Activated naive CD4-positive, alpha-beta T cell (primary cell): Measurements from ENCODE around the gene LRPAP1.

Experiments
- DNase-seq, 4 experiments: peaks; one replicate each; lab custom pipeline; 2025; lab: John Stamatoyannopoulos, UW

LRPAP1 gene

DNA sequence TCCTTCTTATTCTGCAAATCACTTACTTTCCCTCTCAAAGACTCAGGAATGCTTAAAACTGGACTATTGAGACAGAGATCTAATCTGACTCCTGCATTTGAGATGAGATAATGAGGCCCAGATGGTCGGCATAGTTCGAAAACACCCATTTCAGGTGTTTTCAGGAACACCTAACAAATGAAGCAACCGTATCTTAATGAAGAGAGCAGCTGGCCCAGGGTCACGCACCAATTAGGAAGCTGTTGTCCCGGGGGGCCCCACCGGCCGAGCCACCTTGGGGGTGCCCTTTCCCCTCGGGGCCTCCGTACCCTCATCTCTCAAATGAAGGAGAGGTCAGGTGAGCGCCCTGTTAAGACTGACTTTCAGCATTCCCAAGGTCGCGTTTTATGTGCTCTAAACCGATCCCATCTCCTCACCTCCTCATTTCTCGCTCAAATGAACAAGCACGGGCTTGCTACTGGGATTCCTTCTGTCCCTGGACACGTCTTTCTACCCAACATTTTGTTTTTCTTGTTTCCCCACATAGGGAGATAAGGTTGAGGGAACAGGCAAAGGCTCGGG lies 824 bp downstream of the LRPAP1 start:
- no peak for DNase-seq

- DNase-seq: no peak
Measured at GRCh38 chr4:3530663-3531254, 1.5 kb downstream of the LRPAP1 start.

GRCh38 chr4:3530051-3530450 lies 2.2 kb downstream of the LRPAP1 start:
- no peak for DNase-seq

DNA sequence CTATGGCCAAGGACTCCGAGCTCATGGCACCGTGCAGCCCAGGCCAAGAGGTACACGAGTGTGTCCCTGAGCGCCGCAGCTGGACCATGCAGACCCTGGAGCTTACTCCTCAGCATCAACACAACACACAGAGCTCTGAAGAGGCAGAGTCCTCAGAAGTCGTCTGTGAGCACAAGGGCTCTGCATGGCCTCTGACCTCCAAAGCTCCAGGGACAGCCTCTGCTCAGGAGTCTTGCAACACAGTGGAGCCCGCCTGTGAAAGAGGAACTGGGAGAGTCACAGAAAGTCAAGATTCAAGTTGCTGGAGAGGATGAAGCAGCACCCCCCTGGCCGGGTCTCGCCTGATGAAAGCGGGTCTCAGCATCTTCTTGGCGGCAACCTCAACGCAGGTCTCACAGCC lies 2.9 kb downstream of the LRPAP1 start:
- no peak for DNase-seq

- DNase-seq: no peak
Measured at GRCh38 chr4:3527914-3528876, 4.0 kb downstream of the LRPAP1 start.

DNA sequence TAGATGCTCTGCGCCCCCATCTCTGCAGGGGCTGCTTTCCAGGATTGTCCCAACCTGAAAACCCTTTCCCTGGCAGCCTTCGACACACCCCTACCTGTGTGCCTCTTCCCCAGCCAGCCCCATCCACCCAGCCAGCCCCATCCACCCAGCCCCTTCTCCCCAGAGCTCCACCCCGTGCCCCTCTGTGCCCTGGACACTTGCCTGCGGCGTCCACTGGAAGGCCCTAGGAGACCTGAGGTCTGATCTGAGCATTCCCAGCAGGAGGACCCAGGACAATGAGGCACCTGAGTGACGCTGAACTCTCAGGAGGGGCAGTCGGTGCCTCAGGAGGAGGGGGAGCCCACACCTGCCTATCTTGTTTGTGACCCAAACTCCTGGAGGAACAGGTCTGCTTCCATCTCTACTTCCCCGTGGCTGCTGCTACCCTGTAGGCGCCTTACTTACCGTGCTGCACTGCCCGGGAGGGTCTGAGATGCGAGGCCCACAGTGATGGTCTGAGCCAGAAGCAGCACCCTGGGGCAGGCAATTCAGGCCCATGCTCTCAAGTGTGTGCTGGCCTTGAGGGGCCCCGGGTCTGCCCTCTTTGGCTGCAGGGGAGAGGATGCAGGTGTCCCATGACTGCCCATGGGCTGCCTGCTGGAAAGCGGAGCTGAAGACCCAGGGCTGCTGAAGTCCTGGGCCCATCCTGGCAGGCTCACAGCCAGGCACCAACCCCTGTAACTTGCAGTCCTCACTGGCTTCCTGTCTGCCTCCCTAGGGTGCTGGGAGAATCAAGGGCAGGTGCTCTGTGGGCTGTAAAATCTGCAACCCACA lies 4.9 kb downstream of the LRPAP1 start:
- no peak for DNase-seq

- DNase-seq: no peak
Measured at GRCh38 chr4:3526456-3526855, 5.8 kb downstream of the LRPAP1 start.

DNA sequence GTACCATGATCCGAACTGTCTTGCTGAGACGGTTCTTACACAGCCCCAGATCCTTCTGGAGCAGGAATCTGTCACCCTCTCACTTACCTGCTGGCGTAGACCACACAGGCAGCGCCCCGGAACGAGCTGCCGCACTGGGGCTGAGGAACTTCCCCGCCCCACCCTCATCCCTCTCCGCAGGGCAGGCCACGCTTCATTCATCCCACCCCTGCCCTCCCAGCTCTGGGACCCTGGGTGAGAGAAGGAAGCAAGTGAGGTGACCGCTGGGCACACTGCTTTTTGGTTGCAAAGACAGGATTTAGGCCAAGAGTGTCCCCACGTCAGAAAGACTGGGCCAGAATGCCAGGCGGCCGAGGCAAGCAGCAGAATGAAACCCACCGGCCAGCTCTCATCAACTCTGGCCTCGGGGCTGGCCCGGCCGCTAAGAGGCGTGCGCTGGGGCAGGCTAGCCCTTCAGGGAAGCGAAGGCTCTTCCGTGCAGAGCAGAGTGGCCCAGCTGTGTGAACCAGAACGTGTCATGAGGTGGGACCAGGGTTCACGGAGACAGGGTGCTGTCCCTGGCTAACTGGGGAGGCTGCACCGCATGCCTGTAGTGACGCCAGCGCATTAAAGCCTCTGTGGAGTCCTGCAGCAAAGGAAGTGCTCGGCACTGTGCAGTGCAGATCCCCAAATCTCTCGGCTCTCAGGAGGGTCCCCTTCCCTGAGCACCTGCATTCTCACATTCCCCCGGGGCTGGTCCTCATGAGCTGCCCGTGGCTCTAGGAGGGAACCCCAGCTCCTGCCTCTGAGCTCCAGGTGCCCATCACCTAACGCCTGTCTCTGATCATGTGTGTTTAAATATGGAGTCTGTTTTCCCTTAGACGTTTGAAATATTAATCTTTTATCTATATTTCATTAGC lies 6.4 kb downstream of the LRPAP1 start:
- DNase-seq: no peak

- DNase-seq: no peak
Measured at GRCh38 chr4:3524920-3525319, 7.3 kb downstream of the LRPAP1 start.

- no peak for DNase-seq
Measured at GRCh38 chr4:3524349-3524748, 7.9 kb downstream of the LRPAP1 start.

DNA sequence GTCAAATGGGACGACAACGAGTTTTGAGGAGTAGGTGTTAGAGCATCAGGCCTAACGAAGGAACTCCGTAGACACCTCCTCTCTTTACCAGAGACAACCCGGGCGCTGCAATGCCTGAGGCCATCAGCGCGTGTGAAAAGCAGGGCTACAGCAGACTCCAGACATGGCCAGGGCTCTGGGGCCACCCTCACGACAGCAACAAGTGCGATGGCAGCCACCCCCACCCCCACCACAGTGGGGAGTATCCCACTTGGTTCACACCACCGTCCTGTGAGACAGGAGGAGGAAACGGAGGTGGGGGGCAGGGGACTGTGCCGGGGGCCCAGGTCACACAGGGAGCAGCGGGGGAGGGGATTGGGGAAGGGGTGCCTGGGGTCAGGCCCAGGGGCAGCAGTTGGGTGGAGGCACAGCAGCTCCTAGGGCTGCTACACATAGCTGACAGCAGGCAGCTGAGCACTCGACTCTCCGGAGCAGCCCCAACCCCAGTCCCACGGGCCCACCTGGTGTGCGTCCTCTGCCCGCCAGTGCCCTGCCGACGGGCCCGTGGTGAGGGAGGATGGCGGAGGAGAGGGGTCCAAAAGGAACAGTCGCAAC lies 8.5 kb downstream of the LRPAP1 start:
- DNase-seq: no peak

- DNase-seq: no peak
Measured at GRCh38 chr4:3523146-3523627, 9.0 kb downstream of the LRPAP1 start.

GRCh38 chr4:3522651-3523050 lies 9.6 kb downstream of the LRPAP1 start:
- no peak for DNase-seq

DNA sequence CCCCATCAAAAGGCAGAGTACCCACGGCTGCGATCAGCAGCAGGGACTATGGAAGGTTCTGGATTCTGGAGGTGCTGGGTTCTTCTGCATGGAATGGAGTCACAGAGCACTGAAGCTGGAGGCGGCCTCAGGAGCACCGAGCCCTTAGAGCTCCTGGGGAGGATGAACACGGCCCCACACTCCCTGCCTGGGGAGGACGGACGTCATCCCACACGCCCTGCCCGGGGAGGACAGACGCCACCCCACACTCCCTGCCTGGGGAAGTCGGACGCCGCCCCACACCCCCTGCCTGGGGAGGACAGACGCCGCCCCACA lies 9.9 kb downstream of the LRPAP1 start:
- DNase-seq: no peak

GRCh38 chr4:3521621-3522325 lies 10.4 kb downstream of the LRPAP1 start:
- DNase-seq: no peak

DNA sequence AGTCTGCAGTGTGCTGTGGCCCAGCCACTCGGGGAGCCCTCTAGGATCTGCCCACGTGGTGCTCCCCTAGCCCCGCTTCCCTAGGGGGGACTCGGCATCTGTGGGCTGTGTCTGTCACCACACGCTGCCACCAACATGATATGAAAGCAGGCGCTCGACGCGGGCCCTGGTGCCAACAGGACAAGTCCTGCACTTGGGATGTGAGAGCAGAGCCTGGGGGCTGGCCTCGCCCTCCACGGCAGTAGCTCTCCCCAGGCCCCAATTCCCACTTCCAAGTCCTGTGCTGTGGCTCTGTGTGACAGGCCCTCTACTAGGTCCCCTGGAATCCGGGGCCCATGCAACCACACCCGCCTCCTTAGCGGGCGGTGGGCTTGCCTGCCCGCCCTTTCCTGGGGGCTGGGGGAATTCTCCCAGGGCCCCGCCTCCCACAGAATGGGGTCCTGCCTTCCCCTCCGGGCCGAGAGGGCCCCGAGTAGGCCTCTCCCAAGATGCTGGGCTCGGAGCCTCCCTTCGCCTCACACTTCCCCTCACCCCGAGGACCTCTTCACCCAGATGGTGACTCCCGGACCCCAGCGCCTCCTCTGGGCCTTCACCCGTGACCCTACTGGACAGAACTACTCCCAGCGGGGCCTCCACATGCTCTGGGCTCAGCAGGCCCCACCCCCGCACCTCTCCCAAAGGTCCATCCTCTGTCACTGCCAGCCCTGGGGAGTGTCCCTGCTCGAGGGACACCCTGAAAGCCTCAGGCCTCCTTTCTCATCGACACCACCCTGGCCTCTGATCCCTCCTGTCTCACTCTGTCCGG lies 11.2 kb downstream of the LRPAP1 start:
- DNase-seq: no peak

GRCh38 chr4:3520276-3520675 lies 11.9 kb downstream of the LRPAP1 start:
- no peak for DNase-seq

DNA sequence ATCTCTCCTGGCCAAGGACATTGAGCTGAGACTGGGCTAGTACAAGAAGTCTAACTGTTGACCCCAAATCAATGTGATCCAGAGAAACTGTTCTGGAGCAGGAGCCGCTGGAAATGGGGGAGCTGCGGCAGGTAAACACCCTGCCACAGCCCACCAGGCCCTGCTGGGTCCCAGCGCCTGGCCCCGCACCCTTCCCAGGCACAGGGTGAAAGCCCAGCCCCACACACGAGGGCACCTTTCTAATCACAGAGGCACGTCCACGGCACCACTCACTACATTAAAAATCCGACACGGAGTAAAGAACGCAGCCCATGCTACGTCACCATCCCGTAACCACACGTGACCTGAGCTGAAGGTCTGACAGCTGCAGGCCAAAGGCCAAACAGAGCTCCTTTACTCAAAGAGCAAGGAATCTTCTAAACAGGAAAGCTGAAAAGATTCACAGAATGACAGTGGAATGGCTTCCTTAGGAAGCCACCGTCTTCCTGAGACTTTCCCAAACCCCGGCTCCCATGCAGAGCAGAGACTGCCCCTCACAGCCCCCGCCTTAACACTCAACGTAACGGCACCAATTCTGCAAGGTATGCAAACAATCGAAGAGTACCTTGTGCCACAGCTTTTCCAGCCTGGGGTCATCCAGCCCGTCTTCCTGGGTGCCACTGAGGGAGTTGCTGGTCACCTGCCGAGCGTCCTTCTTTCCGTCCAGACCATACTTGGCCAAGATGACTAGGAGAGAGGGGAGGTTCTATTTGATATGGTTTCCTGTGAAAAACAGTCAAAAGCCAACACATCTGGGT lies 12.6 kb downstream of the LRPAP1 start:
- DNase-seq: no peak

- DNase-seq: no peak
Measured at GRCh38 chr4:3518941-3519340, 13.3 kb downstream of the LRPAP1 start.
